M059J (cell line): ENCODE results near the gene PKMYT1. TPM values are rescaled to one million over a fixed set of nuclear protein-coding genes. Genes with fewer than 3 reads are reported as not detected.

ENCODE experiments used
- DNase-seq: peaks from one replicate; pipeline ENCODE4 v3.0.0-alpha.2; 2012; ENCODE audit warnings: low read depth
- total RNA-seq: library from RNA; depleted of rRNA; stranded (reverse); fragments of >200 nt; shearing (Covaris generic); gene quantifications from 2 replicates; pipeline ENCODE4 v1.2.3, GENCODE V29; 2014

PKMYT1 gene
- total RNA-seq, 1 experiment from 2014 or later = 47.4 TPM

- DNase-seq = no peak
Observed at GRCh38 chr16:2973605-2974318, 6.5 kb downstream of the PKMYT1 start.

- no peak for DNase-seq
Observed at GRCh38 chr16:2973093-2973492, 7.2 kb downstream of the PKMYT1 start.

- DNase-seq = peak; percentile 25
Observed at GRCh38 chr16:2971985-2972784, 8.1 kb downstream of the PKMYT1 start.

- DNase-seq = no peak
Observed at GRCh38 chr16:2971134-2971984, 8.9 kb downstream of the PKMYT1 start.

GRCh38 chr16:2970563-2970962, 9.7 kb downstream of the PKMYT1 start:
- peak; percentile 27 for DNase-seq

GRCh38 chr16:2969545-2970521, 10.4 kb downstream of the PKMYT1 start:
- DNase-seq = peak; percentile 69

- DNase-seq = peak; percentile 85
Observed at GRCh38 chr16:2968738-2969544, 11.3 kb downstream of the PKMYT1 start, which contains the start of gene PAQR4. TSS of gene PAQR4 (plus strand) at chr16:2969348. CDS start at chr16:2969675, 327 bp downstream.

- no peak for DNase-seq
Observed at GRCh38 chr16:2968368-2968737, 11.9 kb downstream of the PKMYT1 start.

- no peak for DNase-seq
Observed at GRCh38 chr16:2967721-2968161, 12.5 kb downstream of the PKMYT1 start.

- no peak for DNase-seq
Observed at GRCh38 chr16:2967211-2967631, 13.0 kb downstream of the PKMYT1 start.

GRCh38 chr16:2966808-2967191, 13.4 kb downstream of the PKMYT1 start:
- no peak for DNase-seq

- no peak for DNase-seq
Observed at GRCh38 chr16:2966043-2966807, 14.0 kb downstream of the PKMYT1 start.

- peak; percentile 67 for DNase-seq
Observed at GRCh38 chr16:2964475-2965336, 15.5 kb downstream of the PKMYT1 start.

- peak; percentile 65 for DNase-seq
Observed at GRCh38 chr16:2963723-2964474, 16.3 kb downstream of the PKMYT1 start, which contains the start of gene KREMEN2. TSS of gene KREMEN2 (plus strand) at chr16:2964275. CDS start at chr16:2964521, 246 bp downstream.

- DNase-seq = no peak
Observed at GRCh38 chr16:2963074-2963722, 17.0 kb downstream of the PKMYT1 start.

GRCh38 chr16:2962334-2963073, 17.7 kb downstream of the PKMYT1 start:
- no peak for DNase-seq
